H1 (cell line): ENCODE data around the gene ADAMTS15. TPM values are rescaled to one million over a fixed set of nuclear protein-coding genes. Genes with fewer than 3 reads are reported as not detected.

ENCODE experiments used
- CTCF ChIA-PET: fragments of 300-600 bp; sonication (Branson Sonifier 250); formaldehyde crosslinking; loops from one replicate; lab custom pipeline; 2021; ENCODE audit not compliant: partially characterized antibody; lab: Charles Lee
- POLR2A ChIA-PET: fragments of 300-600 bp; sonication (Branson Sonifier 250); formaldehyde crosslinking; loops from one replicate; lab custom pipeline; 2021; ENCODE audit warnings: inconsistent platforms; ENCODE audit not compliant: partially characterized antibody; lab: Charles Lee
- DNase-seq, 2 experiments: peaks; one replicate each; pipeline versions ENCODE4 v3.0.0 to v3.0.0-alpha.2; 2010 to 2022; ENCODE audit warnings: low spot score in 2 of 2, low read depth in 1 of 2, mixed read lengths in 1 of 2
- FAIRE-seq: peaks from 2 replicates; lab custom pipeline; 2011; peaks lifted over from hg19 to GRCh38; lab: Jason Lieb, UNC
- H2AFZ ChIP-seq: 2 replicates; pipeline ENCODE4 v1.8.1; 2012; ENCODE audit warnings: low read length, inconsistent platforms
- H2AK5ac ChIP-seq: 2 replicates; pipeline ENCODE4 v1.6.1; 2013; ENCODE audit warnings: low read depth, low read length
- H2BK120ac ChIP-seq: replicated peaks from 2 replicates; pipeline ENCODE3; 2013; ENCODE audit warnings: low read depth, low read length, inconsistent platforms
- H2BK12ac ChIP-seq: 2 replicates; pipeline ENCODE4 v1.6.1; 2013; ENCODE audit warnings: low read depth, low read length
- H2BK15ac ChIP-seq: 2 replicates; pipeline ENCODE4 v1.6.1; 2013; ENCODE audit warnings: low read length
- H2BK20ac ChIP-seq: 2 replicates; pipeline ENCODE4 v1.6.1; 2013; ENCODE audit warnings: low read length
- H2BK5ac ChIP-seq: 2 replicates; pipeline ENCODE4 v1.6.1; 2013; ENCODE audit warnings: low read depth, low read length
- H3K14ac ChIP-seq: 2 replicates; pipeline ENCODE4 v1.6.1; 2013; ENCODE audit warnings: inconsistent platforms; ENCODE audit not compliant: insufficient read length
- H3K18ac ChIP-seq: 2 replicates; pipeline ENCODE4 v1.6.1; 2013; ENCODE audit warnings: low read length; ENCODE audit errors: extremely low read depth
- H3K23ac ChIP-seq: 2 replicates; pipeline ENCODE4 v1.6.1; 2013; ENCODE audit warnings: inconsistent platforms; ENCODE audit not compliant: insufficient read length
- H3K23me2 ChIP-seq: 2 replicates; pipeline ENCODE4 v1.6.1; 2013; ENCODE audit warnings: low read depth, low read length
- H3K27ac ChIP-seq: 2 replicates; pipeline ENCODE4 v1.6.1; 2011; ENCODE audit warnings: low read depth, low read length, inconsistent platforms
- H3K27me3 ChIP-seq, 4 experiments: replicated peaks in 1 of 4; 1 replicate in 1 of 4; 2 replicates in 3 of 4; pipeline versions ENCODE4 v1.6.1 to v1.8.1; 2011 to 2013; ENCODE audit warnings: low read length in 3 of 4, mild to moderate bottlenecking in 3 of 4, inconsistent platforms in 2 of 4, mixed read lengths in 2 of 4, moderate library complexity in 1 of 4; ENCODE audit not compliant: control insufficient read depth in 3 of 4, insufficient read depth in 3 of 4; ENCODE audit errors: extremely low read depth in 1 of 4
- H3K36me3 ChIP-seq, 4 experiments: 2 replicates each; pipeline versions ENCODE4 v1.6.1 to v1.8.1; 2011 to 2013; ENCODE audit warnings: mild to moderate bottlenecking in 4 of 4, low read length in 3 of 4, moderate library complexity in 2 of 4, control low read depth in 1 of 4, inconsistent platforms in 1 of 4; ENCODE audit not compliant: insufficient read depth in 4 of 4, control insufficient read depth in 2 of 4
- H3K4ac ChIP-seq: replicated peaks from 2 replicates; pipeline ENCODE3; 2013; ENCODE audit warnings: low read length, low read depth, mixed read lengths, inconsistent platforms; ENCODE audit not compliant: insufficient read length
- H3K4me1 ChIP-seq, 4 experiments: replicated peaks in 1 of 4; 1 replicate in 1 of 4; 2 replicates in 3 of 4; pipeline versions ENCODE4 v1.6.1 to v1.8.1; 2011 to 2013; ENCODE audit warnings: low read length in 3 of 4, inconsistent platforms in 2 of 4, mixed read lengths in 1 of 4; ENCODE audit not compliant: insufficient read depth in 4 of 4, control insufficient read depth in 3 of 4
- H3K4me2 ChIP-seq, 2 experiments: 2 replicates each; pipeline versions ENCODE4 v1.6.1 to v1.8.1; 2011 to 2013; ENCODE audit warnings: low read depth in 2 of 2, low read length in 2 of 2, control low read depth in 1 of 2, inconsistent platforms in 1 of 2, mild to moderate bottlenecking in 1 of 2; ENCODE audit not compliant: insufficient read depth in 1 of 2
- H3K4me3 ChIP-seq, 4 experiments: fragments of 200-600, 300-600 bp in 1 of 4; sonication (generic), shearing (Covaris generic), sonication (Bioruptor Twin) in 1 of 4; 2 replicates each; pipeline versions ENCODE4 v1.5.1 to v1.8.1; 2011 to 2016; ENCODE audit warnings: low read length in 4 of 4, low read depth in 3 of 4, control low read depth in 2 of 4, inconsistent platforms in 2 of 4, mild to moderate bottlenecking in 2 of 4, mixed read lengths in 1 of 4, moderate library complexity in 1 of 4; ENCODE audit not compliant: insufficient read depth in 2 of 4; ENCODE audit errors: extremely low read depth in 1 of 4
- H3K56ac ChIP-seq: replicated peaks from 2 replicates; pipeline ENCODE3; 2013; ENCODE audit warnings: low read depth, mild to moderate bottlenecking, mixed read lengths, low read length, inconsistent platforms; ENCODE audit not compliant: insufficient read length
- H3K79me1 ChIP-seq: 2 replicates; pipeline ENCODE4 v1.6.1; 2013; ENCODE audit warnings: low read depth, low read length, control low read depth
- H3K79me2 ChIP-seq, 2 experiments: 2 replicates each; pipeline versions ENCODE4 v1.6.1 to v1.8.1; 2012 to 2013; ENCODE audit warnings: low read length in 2 of 2, mild to moderate bottlenecking in 2 of 2, inconsistent platforms in 1 of 2; ENCODE audit not compliant: insufficient read depth in 2 of 2, control insufficient read depth in 1 of 2
- H3K9ac ChIP-seq, 4 experiments: replicated peaks in 1 of 4; 1 replicate in 1 of 4; 2 replicates in 3 of 4; pipeline versions ENCODE4 v1.6.1 to v1.8.1; 2011 to 2013; ENCODE audit warnings: low read depth in 3 of 4, low read length in 3 of 4, control low read depth in 2 of 4, mild to moderate bottlenecking in 2 of 4, moderate library complexity in 2 of 4, inconsistent platforms in 1 of 4; ENCODE audit errors: extremely low read depth in 1 of 4
- H3K9me3 ChIP-seq, 2 experiments: 2 replicates each; pipeline versions ENCODE4 v1.6.1 to v1.8.1; 2012 to 2013; ENCODE audit warnings: mild to moderate bottlenecking in 2 of 2, moderate library complexity in 2 of 2, control low read depth in 1 of 2, inconsistent platforms in 1 of 2, low read depth in 1 of 2, low read length in 1 of 2, mixed read lengths in 1 of 2; ENCODE audit not compliant: insufficient read depth in 2 of 2
- H4K20me1 ChIP-seq, 2 experiments: replicated peaks in 1 of 2; 2 replicates each; pipeline versions ENCODE3 to v1.8.1; 2011 to 2013; ENCODE audit warnings: inconsistent platforms in 2 of 2, low read length in 2 of 2, mild to moderate bottlenecking in 1 of 2; ENCODE audit not compliant: insufficient read depth in 2 of 2, control insufficient read depth in 1 of 2
- H4K5ac ChIP-seq: 2 replicates; pipeline ENCODE4 v1.6.1; 2013; ENCODE audit warnings: low read length, low read depth, mixed read lengths, inconsistent platforms; ENCODE audit not compliant: insufficient read length
- H4K8ac ChIP-seq: 2 replicates; pipeline ENCODE4 v1.8.0; 2013; ENCODE audit warnings: mild to moderate bottlenecking, moderate library complexity, low read length, inconsistent platforms; ENCODE audit not compliant: insufficient read depth; ENCODE audit errors: extremely low read depth
- H4K91ac ChIP-seq: replicated peaks from 2 replicates; pipeline ENCODE3; 2013; ENCODE audit warnings: low read length, mixed read lengths, inconsistent platforms; ENCODE audit not compliant: insufficient read length
- NANOG ChIP-seq: IDR thresholded peaks from 2 replicates; pipeline ENCODE4 v1.6.1; 2011; ENCODE audit warnings: low read length, low read depth, mild to moderate bottlenecking, inconsistent platforms; ENCODE audit not compliant: insufficient read depth, poor library complexity, severe bottlenecking
- RAD21 ChIP-seq, 2 experiments: IDR thresholded peaks in 1 of 2; conservative IDR thresholded peaks in 1 of 2; 2 replicates each; pipeline ENCODE4 v1.6.1; 2011; ENCODE audit warnings: low read depth in 2 of 2, low read length in 2 of 2, improper control_type of control experiment in 1 of 2, inconsistent platforms in 1 of 2, mild to moderate bottlenecking in 1 of 2, moderate library complexity in 1 of 2
- RFX5 ChIP-seq: IDR thresholded peaks from 2 replicates; pipeline ENCODE4 v1.6.1; 2011; ENCODE audit warnings: low read depth, low read length, improper control_type of control experiment, borderline replicate concordance
- WGBS, 2 experiments: shearing (Covaris generic) in 1 of 2; methylation state at CpG; one replicate each; pipeline versions ENCODE4 v1.1.6 to v1.1.7; 2013 to 2015; ENCODE audit warnings: low lambda C conversion rate in 2 of 2, mixed read lengths in 2 of 2, inconsistent platforms in 1 of 2, low coverage in 1 of 2, missing lambda C conversion rate in 1 of 2; ENCODE audit not compliant: insufficient replicate concordance in 2 of 2, insufficient coverage in 1 of 2, insufficient read length in 1 of 2; ENCODE audit errors: extremely low coverage in 1 of 2, missing lambda C conversion rate in 1 of 2; 5-methylcytosine and 5-hydroxymethylcytosine counted together
- polyA plus RNA-seq, 7 experiments: library from polyadenylated mRNA; depleted of rRNA in 3 of 7; stranded (reverse) in 5 of 7; unstranded in 2 of 7; fragments of >200 nt in 5 of 7; fragments of 200-250 nt in 2 of 7; gene quantifications; 1 replicate in 5 of 7; 2 replicates in 1 of 7; 4 replicates in 1 of 7; pipeline versions ENCODE4 v1.2.1 to v1.2.3, GENCODE V29; 2011 to 2013; ENCODE audit warnings: missing spikeins in 2 of 7, mixed read lengths in 2 of 7
- total RNA-seq: library from RNA; stranded (reverse); fragmentation: NEBNext Ultra II Directional; extraction: Animal tissue kit (Norgen Biotek cat#: 25700); gene quantifications from 2 replicates; pipeline ENCODE4 v1.2.1, GENCODE V29; 2021

ADAMTS15 gene
- total and polyA plus RNA-seq, 2 of the 8 experiments (the other 6 are each of a cell fraction or from before 2014, with no cell fraction given) = 1.7 to 4.7 TPM

DNA sequence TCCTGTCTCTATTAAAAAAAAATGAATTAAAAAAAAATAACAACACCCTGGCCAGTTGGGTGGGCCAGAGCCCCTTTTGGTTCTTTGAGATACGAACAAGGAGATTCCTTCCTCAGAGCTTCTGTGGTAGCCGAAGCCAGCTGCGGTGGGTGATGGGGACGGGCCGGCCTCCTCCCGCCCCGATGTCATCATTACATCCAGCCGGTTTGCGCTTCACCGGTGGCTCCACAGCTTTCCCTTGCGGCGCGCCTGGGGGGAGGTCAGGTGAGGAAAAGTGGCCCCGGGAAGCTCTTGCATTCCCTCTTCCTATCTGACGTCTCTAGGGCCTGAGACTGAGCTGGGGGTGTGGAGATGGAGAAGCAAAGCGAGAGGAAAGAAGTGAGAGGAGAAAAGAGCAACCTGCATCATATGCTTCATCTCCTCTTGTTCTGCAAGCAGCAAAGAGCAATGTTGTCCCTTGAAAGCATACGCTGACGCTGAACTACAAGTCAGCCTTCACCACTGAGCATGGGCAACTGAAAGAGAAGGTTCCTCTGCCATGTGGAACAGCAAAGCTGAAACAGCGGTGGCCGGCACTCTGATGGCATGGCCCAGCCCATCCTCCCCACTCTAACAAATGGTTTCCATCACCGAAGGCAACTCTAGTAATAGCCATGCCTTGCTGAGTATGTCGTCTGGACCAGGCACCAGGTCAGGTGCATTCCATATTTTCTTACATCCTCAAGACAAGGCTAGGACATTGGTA lies 26.0 kb upstream of the ADAMTS15 start:
- no peaks in the 10 kb centered on the region for H3K79me2 ChIP-seq
- no peak overlapping the region for H3K27ac ChIP-seq
- no peak overlapping the region for H2BK20ac ChIP-seq
- H4K91ac ChIP-seq = no peak overlapping the region
- H3K4ac ChIP-seq = no peak overlapping the region
- no peaks in the 10 kb centered on the region for H3K36me3 ChIP-seq
- H3K4me2 ChIP-seq = no peak overlapping the region
- no peak overlapping the region for H2BK12ac ChIP-seq
- no peak overlapping the region for H4K8ac ChIP-seq
- H3K4me3 ChIP-seq = no peak overlapping the region
- peaks cover 0 to 9% (median 1%) of the 10 kb centered on the region in 4 experiments; a peak in 3 of 7 replicates for H3K4me1 ChIP-seq
- CTCF ChIA-PET = interaction anchor here (0.9 to 1.9 kb wide), 3 partner anchors 9 to 53 kb away, joined by 3 to 11 read pairs (median 3); no protein-coding TSS in a partner anchor
- no peak overlapping the region for H3K14ac ChIP-seq
- H2AK5ac ChIP-seq = no peak overlapping the region
- no peak overlapping the region for H4K5ac ChIP-seq
- no peak overlapping the region for H3K18ac ChIP-seq
- H4K20me1 ChIP-seq = no peaks in the 10 kb centered on the region
- no peaks in the 10 kb centered on the region; the same call in 1 of the 2 replicates for H3K79me1 ChIP-seq
- H3K27me3 ChIP-seq = peaks cover 1 to 13% (median 12%) of the 10 kb centered on the region in 4 experiments
- DNase-seq (no peak), FAIRE-seq (no peak)
- no peak overlapping the region for H2BK15ac ChIP-seq
- no peaks in the 10 kb centered on the region for H3K9me3 ChIP-seq
- no peak overlapping the region for H3K56ac ChIP-seq
- H2BK5ac ChIP-seq = no peak overlapping the region
- 94% methylated on average over 22 of the region's 22 CpGs; no CpG with 5 or more reads in 1 of the 2 experiments for WGBS, 2 experiments
- H3K23ac ChIP-seq = no peak overlapping the region
- H2BK120ac ChIP-seq = no peak overlapping the region
- POLR2A ChIA-PET = interaction anchor here (0.6 to 2.3 kb wide), 3 partner anchors 14 to 823 kb away, joined by 3 to 4 read pairs (median 3); no protein-coding TSS in a partner anchor
- no peak for TF ChIP-seq RFX5
- TF ChIP-seq NANOG = no peak
- TF ChIP-seq RAD21 (IDR thresholded peaks at IDR 0.05 in 1 of 2, conservative IDR thresholded peaks at IDR 0.05 in 1 of 2; ENCODE audit: low read depth in 2 of 2, low read length in 2 of 2) = no peak
- TF ChIP-seq, all 59 proteins: peak for 0
- no peak overlapping the region for H3K9ac ChIP-seq
- peaks cover 1% of the 10 kb centered on the region; the same call in 1 of the 2 replicates for H3K23me2 ChIP-seq
- H2AFZ ChIP-seq = no peak overlapping the region
